Effector CD8-positive, alpha-beta T cell (primary cell): ENCODE results near the gene CERKL.

Source experiments
- DNase-seq: peaks from one replicate; lab custom pipeline; 2025; lab: John Stamatoyannopoulos, UW

Gene CERKL

GRCh38 chr2:181517685-181518301 is 139.1 kb downstream of the CERKL start:
- no peak for DNase-seq

GRCh38 chr2:181516992-181517391 is 139.9 kb downstream of the CERKL start:
- no peak for DNase-seq

GRCh38 chr2:181515719-181516118 is 141.2 kb downstream of the CERKL start:
- no peak for DNase-seq

- DNase-seq: no peak
These were observed 156.7 kb downstream of the CERKL start for GRCh38 chr2:181500201-181500600.

GRCh38 chr2:181499231-181499630 is 157.7 kb downstream of the CERKL start:
- DNase-seq: no peak
